Right lobe of liver (tissue), 6 donors: ENCODE results near the gene DDX27. TPM values are rescaled to one million over a fixed set of nuclear protein-coding genes. Genes with fewer than 3 reads are reported as not detected.

Source experiments
- ATAC-seq, 4 donors: fragments of 200-7000 bp; cut with Tn5 transposase; one replicate each; pipeline ENCODE4 v1.9.1; 2020; ENCODE audit warnings: mild to moderate bottlenecking in 4 of 4, moderate library complexity in 4 of 4
- DNase-seq, 3 donors: peaks; one replicate each; pipeline ENCODE4 v3.0.0-alpha.2; 2020
- H3K27ac ChIP-seq, 3 donors: fragments of 200-600 bp; one replicate each; pipeline ENCODE4 v1.8.0; 2022
- H3K27me3 ChIP-seq, 2 donors: fragments of 200-600 bp; one replicate each; pipeline ENCODE4 v1.8.0; 2022
- H3K36me3 ChIP-seq, 4 donors: fragments of 200-600 bp; sonication (generic) in 1 of 4; one replicate each; pipeline versions ENCODE4 v1.5.1 to v1.8.0; 2017 to 2022; ENCODE audit warnings: control low read depth in 1 of 4
- H3K4me1 ChIP-seq, 4 donors: fragments of 200-600 bp; sonication (generic) in 1 of 4; one replicate each; pipeline versions ENCODE4 v1.5.1 to v1.8.0; 2017 to 2022; ENCODE audit warnings: control low read depth in 1 of 4
- H3K4me3 ChIP-seq, 3 donors: fragments of 200-600 bp; one replicate each; pipeline ENCODE4 v1.8.0; 2022
- H3K9me3 ChIP-seq, 4 donors: fragments of 200-600 bp; sonication (generic) in 1 of 4; one replicate each; pipeline versions ENCODE4 v1.5.1 to v1.8.0; 2017 to 2022; ENCODE audit warnings: control low read depth in 1 of 4
- POLR2A ChIP-seq: fragments of 450-650 bp; IDR thresholded peaks from one replicate; pipeline ENCODE4 v1.6.1; 2017; ENCODE audit warnings: antibody characterized with exemption, mild to moderate bottlenecking
- WGBS: methylation state at CpG from one replicate; pipeline ENCODE4 v1.1.6; 2018; ENCODE audit warnings: low coverage, low lambda C conversion rate; ENCODE audit not compliant: insufficient coverage; ENCODE audit errors: missing lambda C conversion rate; 5-methylcytosine and 5-hydroxymethylcytosine counted together
- intact Hi-C, 2 donors: fragments of 100-400 bp; cut with DNase I; formaldehyde crosslinking; loops; one replicate each; pipeline versions ENCODE4 v1.11.2 to v1.14.1; 2022
- total RNA-seq, 6 experiments: library from RNA; depleted of rRNA in 2 of 6; stranded (reverse); fragments of >200 nt in 2 of 6; fragmentation: NEBNext Ultra II Directional in 3 of 6; extraction: Animal tissue kit (Norgen Biotek cat#: 25700) in 3 of 6; gene quantifications; one replicate each; pipeline versions ENCODE4 v1.1.0 to v1.2.4, GENCODE V29; 2016 to 2023
- TF ChIP-seq, protein P1 (sequence below), 4 donors: fragments of 200-600 bp in 3 of 4; fragments of 450-650 bp in 1 of 4; IDR thresholded peaks; one replicate each; pipeline versions ENCODE4 v1.5.1 to v1.8.0; 2016 to 2022; ENCODE audit warnings: antibody characterized with exemption in 4 of 4, mild to moderate bottlenecking in 2 of 4
- donor health status: DM: no; HTN: yes; CAD: no.
- donor health status: DM: no; HTN: no; CAD: no.
- donor health status: DM: no; HTN: no; CAD: no.
- donor health status: DM: no; HTN: yes; CAD: no.
- donor health status: DM: no; HTN: yes; CAD: no.

DDX27 gene
- total RNA-seq, 6 experiments from 2014 or later, result 7.6 to 15.7 (median 11.6) TPM

DNA sequence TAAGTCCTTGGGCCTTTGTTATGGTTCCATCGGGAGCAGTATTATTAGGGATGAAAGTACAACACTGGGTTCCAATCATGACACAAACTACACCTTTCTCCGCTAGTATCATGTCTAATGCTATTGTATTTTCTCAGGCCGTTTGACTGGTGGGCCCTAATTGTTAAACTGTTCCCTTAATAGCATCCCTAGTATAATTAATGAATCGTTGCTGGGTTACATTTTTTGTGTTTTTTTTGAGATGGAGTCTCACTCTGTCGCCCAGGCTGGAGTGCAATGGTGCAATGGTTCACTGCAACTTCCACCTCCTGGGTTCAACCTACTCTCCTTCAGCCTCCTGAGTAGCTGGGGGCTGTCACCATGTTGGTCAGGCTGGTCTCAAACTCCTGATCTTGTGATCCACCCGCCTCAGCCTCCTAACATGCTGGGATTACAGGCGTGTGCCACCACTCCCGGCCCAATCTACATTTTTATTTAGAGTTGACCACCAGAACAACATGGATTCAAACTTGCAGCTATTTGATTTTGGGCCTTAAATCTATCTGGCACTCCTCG lies 62.8 kb downstream of the DDX27 start:
- ATAC-seq, result no peak
- WGBS, result 76% methylated on average over 9 of the region's 9 CpGs
- Histone ChIP-seq H3K4me3 (no peak overlapping the region), H3K4me1 (peaks cover 0 to 26% (median 7%) of the 10 kb centered on the region in 4 donors), H3K36me3 (peaks cover 17 to 67% (median 62%) of the 10 kb centered on the region in 4 donors), H3K27ac (no peak overlapping the region), H3K27me3 (no peaks in the 10 kb centered on the region), H3K9me3 (peaks cover 0 to 13% (median 0%) of the 10 kb centered on the region in 4 donors)
- DNase-seq, result no peak
- TF ChIP-seq POLR2A, result no peak
- TF ChIP-seq, protein P1, sequence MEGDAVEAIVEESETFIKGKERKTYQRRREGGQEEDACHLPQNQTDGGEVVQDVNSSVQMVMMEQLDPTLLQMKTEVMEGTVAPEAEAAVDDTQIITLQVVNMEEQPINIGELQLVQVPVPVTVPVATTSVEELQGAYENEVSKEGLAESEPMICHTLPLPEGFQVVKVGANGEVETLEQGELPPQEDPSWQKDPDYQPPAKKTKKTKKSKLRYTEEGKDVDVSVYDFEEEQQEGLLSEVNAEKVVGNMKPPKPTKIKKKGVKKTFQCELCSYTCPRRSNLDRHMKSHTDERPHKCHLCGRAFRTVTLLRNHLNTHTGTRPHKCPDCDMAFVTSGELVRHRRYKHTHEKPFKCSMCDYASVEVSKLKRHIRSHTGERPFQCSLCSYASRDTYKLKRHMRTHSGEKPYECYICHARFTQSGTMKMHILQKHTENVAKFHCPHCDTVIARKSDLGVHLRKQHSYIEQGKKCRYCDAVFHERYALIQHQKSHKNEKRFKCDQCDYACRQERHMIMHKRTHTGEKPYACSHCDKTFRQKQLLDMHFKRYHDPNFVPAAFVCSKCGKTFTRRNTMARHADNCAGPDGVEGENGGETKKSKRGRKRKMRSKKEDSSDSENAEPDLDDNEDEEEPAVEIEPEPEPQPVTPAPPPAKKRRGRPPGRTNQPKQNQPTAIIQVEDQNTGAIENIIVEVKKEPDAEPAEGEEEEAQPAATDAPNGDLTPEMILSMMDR (IDR thresholded peaks at IDR 0.05), result no peak
- intact Hi-C loops, result no loop called here

GRCh38 chr20:49282584-49283171 lies 63.5 kb downstream of the DDX27 start:
- Histone ChIP-seq H3K9me3 (peaks cover 0 to 15% (median 0%) of the 10 kb centered on the region in 4 donors), H3K4me3 (no peak overlapping the region), H3K4me1 (peaks cover 0 to 26% (median 7%) of the 10 kb centered on the region in 4 donors), H3K27me3 (no peaks in the 10 kb centered on the region), H3K27ac (no peak overlapping the region), H3K36me3 (peaks cover 17 to 74% (median 69%) of the 10 kb centered on the region in 4 donors)
- intact Hi-C loops, result no loop called here
- no peak for ATAC-seq
- no peak for DNase-seq
- WGBS, result 53% methylated on average over 16 of the region's 20 CpGs
- TF ChIP-seq, protein P1 (IDR thresholded peaks at IDR 0.05), result no peak
- no peak for TF ChIP-seq POLR2A

- peaks cover 0 to 26% (median 7%) of the 10 kb centered on the region in 4 donors for H3K4me1 ChIP-seq
- H3K4me3 ChIP-seq, result no peak overlapping the region
- H3K27me3 ChIP-seq, result no peaks in the 10 kb centered on the region
- intact Hi-C loops, result no loop called here
- TF ChIP-seq POLR2A, result no peak
- TF ChIP-seq, protein P1 (IDR thresholded peaks at IDR 0.05), result no peak
- peaks cover 17 to 79% (median 73%) of the 10 kb centered on the region in 4 donors for H3K36me3 ChIP-seq
- WGBS, result 83% methylated on average over 9 of the region's 9 CpGs
- peaks cover 0 to 15% (median 0%) of the 10 kb centered on the region in 4 donors for H3K9me3 ChIP-seq
- H3K27ac ChIP-seq, result no peak overlapping the region
- ATAC-seq (no peak), DNase-seq (no peak)
Observed at GRCh38 chr20:49283176-49283702, 64.0 kb downstream of the DDX27 start.

- peaks cover 17 to 85% (median 78%) of the 10 kb centered on the region in 4 donors for H3K36me3 ChIP-seq
- ATAC-seq, result no peak
- H3K27ac ChIP-seq, result no peak overlapping the region
- H3K4me1 ChIP-seq, result peaks cover 0 to 26% (median 7%) of the 10 kb centered on the region in 4 donors
- no peak for TF ChIP-seq POLR2A
- TF ChIP-seq, protein P1 (IDR thresholded peaks at IDR 0.05), result no peak
- intact Hi-C loops, result no loop called here
- DNase-seq, result no peak
- 90% methylated on average over 2 of the region's 3 CpGs for WGBS
- H3K27me3 ChIP-seq, result no peaks in the 10 kb centered on the region
- H3K4me3 ChIP-seq, result no peak overlapping the region
- H3K9me3 ChIP-seq, result peaks cover 0 to 15% (median 0%) of the 10 kb centered on the region in 4 donors
Observed at GRCh38 chr20:49283703-49284625, 64.7 kb downstream of the DDX27 start.
